Measurements from ENCODE around the gene PLA1A. TPM values are rescaled to one million over a fixed set of nuclear protein-coding genes. Genes with fewer than 3 reads are reported as not detected.

Gene PLA1A
- total RNA-seq, 6 donors from 2014 or later = 1.0 to 27.8 (median 14.6) TPM

- Histone ChIP-seq H3K4me1 (peaks cover 25 to 42% (median 37%) of the 10 kb centered on the region in 4 donors), H3K36me3 (no peaks in the 10 kb centered on the region), H3K4me3 (peak overlapping the region in 1 of 4 donors; percentile 18), H3K27ac (peak overlapping the region; percentile 68 to 85 (median 80)), H3K9me3 (no peaks in the 10 kb centered on the region), H3K27me3 (no peaks in the 10 kb centered on the region)
- ATAC-seq (ENCODE audit: low FRiP score in 2 of 2) (no peak), DNase-seq (no peak)
- 90 to 95% methylated on average over 1 of the region's 1 CpG for WGBS, 2 donors
- TF ChIP-seq CTCF (IDR thresholded peaks at IDR 0.05) (no peak), POLR2A (IDR thresholded peaks at IDR 0.05) (no peak), EP300 (IDR thresholded peaks at IDR 0.05) (no peak), POLR2AphosphoS5 (IDR thresholded peaks at IDR 0.05) (no peak)
Measured at GRCh38 chr3:119598410-119599098, 869 bp downstream of the PLA1A start.

- DNase-seq (no peak), ATAC-seq (ENCODE audit: low FRiP score in 2 of 2) (no peak)
- WGBS, 2 donors = 81% methylated on average over 6 of the region's 6 CpGs
- H3K36me3 ChIP-seq = no peaks in the 10 kb centered on the region
- H3K4me3 ChIP-seq = peak overlapping the region in 1 of 4 donors; percentile 18
- H3K9me3 ChIP-seq = no peaks in the 10 kb centered on the region
- H3K4me1 ChIP-seq = peaks cover 31 to 42% (median 39%) of the 10 kb centered on the region in 4 donors
- peak overlapping the region; percentile 68 to 85 (median 80) for H3K27ac ChIP-seq
- H3K27me3 ChIP-seq = no peaks in the 10 kb centered on the region
- TF ChIP-seq POLR2AphosphoS5 (IDR thresholded peaks at IDR 0.05) (no peak), EP300 (IDR thresholded peaks at IDR 0.05) (no peak), POLR2A (IDR thresholded peaks at IDR 0.05) (no peak), CTCF (IDR thresholded peaks at IDR 0.05) (no peak)
Measured at GRCh38 chr3:119599558-119600174, 2.0 kb downstream of the PLA1A start.

GRCh38 chr3:119600732-119601131, 3.0 kb downstream of the PLA1A start:
- 53 to 64% methylated on average over 4 to 5 of the region's 5 CpGs for WGBS, 2 donors

GRCh38 chr3:119601154-119601553, 3.5 kb downstream of the PLA1A start:
- Histone ChIP-seq H3K27ac (peak overlapping the region; percentile 68 to 85 (median 80)), H3K27me3 (no peaks in the 10 kb centered on the region), H3K9me3 (no peaks in the 10 kb centered on the region), H3K4me3 (no peak overlapping the region), H3K4me1 (peaks cover 26 to 35% (median 29%) of the 10 kb centered on the region in 4 donors), H3K36me3 (no peaks in the 10 kb centered on the region)
- 83 to 87% methylated on average over 3 of the region's 3 CpGs for WGBS, 2 donors
- no peak for DNase-seq
- ATAC-seq (ENCODE audit: low FRiP score in 2 of 2) = no peak
- TF ChIP-seq POLR2AphosphoS5 (IDR thresholded peaks at IDR 0.05) = no peak
- no peak for TF ChIP-seq CTCF (IDR thresholded peaks at IDR 0.05)
- no peak for TF ChIP-seq POLR2A (IDR thresholded peaks at IDR 0.05)
- TF ChIP-seq EP300 (IDR thresholded peaks at IDR 0.05) = no peak

More at GRCh38 chr3:119600732-119601131, 3.0 kb downstream of the PLA1A start:
- H3K4me1 ChIP-seq = peaks cover 31 to 37% (median 34%) of the 10 kb centered on the region in 4 donors
- H3K9me3 ChIP-seq = no peaks in the 10 kb centered on the region
- peak overlapping the region; percentile 68 to 85 (median 80) for H3K27ac ChIP-seq
- no peaks in the 10 kb centered on the region for H3K36me3 ChIP-seq
- DNase-seq (peak; percentile 40 to 47), ATAC-seq (ENCODE audit: low FRiP score in 2 of 2) (peak; percentile 47 to 62)
- no peak for TF ChIP-seq EP300 (IDR thresholded peaks at IDR 0.05)
- TF ChIP-seq POLR2A (IDR thresholded peaks at IDR 0.05) = no peak
- TF ChIP-seq CTCF (IDR thresholded peaks at IDR 0.05) = peak in 5 of 6 experiments; percentile 21 to 74 (median 47)
- peak in 1 of 2 donors; percentile 20 for TF ChIP-seq POLR2AphosphoS5 (IDR thresholded peaks at IDR 0.05)
- H3K4me3 ChIP-seq = no peak overlapping the region
- no peaks in the 10 kb centered on the region for H3K27me3 ChIP-seq

Measured in upper lobe of left lung (tissue), 6 donors.